OCI-LY3 (cell line): ENCODE data around the gene EFNA1.

Source experiments
- CTCF ChIP-seq: fragments of 200-600, 300-600 bp; sonication (generic); IDR thresholded peaks from 2 replicates; pipeline ENCODE4 v1.5.1; 2014; ENCODE audit warnings: antibody characterized with exemption, low read length, low read depth
- EZH2phosphoT487 ChIP-seq: fragments of 200-600 bp; shearing (Covaris generic); IDR thresholded peaks from 2 replicates; pipeline ENCODE4 v1.6.1; 2018; ENCODE audit warnings: antibody characterized with exemption, mixed run types, low read depth

GRCh38 chr1:155107309-155108264, 20.1 kb upstream of the EFNA1 start:
- TF ChIP-seq CTCF (no peak), EZH2phosphoT487 (no peak)
